Measurements from ENCODE around the gene HTR3D.
"Not testable (repeated sequence)": the region's sequence is repeated elsewhere in the genome, so short reads cannot be mapped to it uniquely, and the experiment has no call there.

HTR3D gene, protein sequence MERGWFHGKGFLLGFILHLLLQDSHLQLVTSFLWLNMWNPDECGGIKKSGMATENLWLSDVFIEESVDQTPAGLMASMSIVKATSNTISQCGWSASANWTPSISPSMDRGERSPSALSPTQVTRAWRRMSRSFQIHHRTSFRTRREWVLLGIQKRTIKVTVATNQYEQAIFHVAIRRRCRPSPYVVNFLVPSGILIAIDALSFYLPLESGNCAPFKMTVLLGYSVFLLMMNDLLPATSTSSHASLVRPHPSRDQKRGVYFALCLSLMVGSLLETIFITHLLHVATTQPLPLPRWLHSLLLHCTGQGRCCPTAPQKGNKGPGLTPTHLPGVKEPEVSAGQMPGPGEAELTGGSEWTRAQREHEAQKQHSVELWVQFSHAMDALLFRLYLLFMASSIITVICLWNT

DNA sequence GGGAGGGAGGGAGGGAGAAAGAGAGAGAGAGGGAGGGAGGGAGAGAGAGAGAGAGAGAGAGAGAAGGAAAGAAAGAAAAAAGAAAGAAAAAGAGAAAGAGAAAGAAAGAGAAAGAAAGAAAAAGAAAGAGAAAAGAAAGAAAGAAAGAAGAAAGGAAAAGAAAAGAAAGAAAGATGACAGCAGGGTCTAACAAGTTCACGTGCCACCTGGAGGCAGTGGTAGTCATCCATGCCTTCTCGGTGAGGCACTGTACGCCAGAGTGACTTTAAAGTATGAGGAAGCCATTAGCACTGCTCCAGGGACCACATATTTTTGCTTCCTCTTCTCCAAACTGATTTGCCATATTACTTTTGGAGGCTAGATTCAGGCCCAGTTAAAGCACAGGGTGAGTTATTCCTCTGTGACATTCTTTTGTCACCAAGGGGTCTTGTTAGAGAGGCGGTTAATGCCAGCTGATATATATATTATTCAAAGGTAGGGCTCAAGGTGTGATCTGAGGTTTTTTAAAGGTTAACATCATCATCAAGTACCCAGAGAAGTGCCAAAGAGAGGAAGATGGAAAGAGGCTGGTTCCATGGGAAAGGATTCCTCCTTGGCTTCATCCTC is at the start of gene HTR3D:
Gene HTR3D, plus strand, starts transcription at position 556 of the 606 bp plus-strand sequence. Its CDS starts 0 bp downstream, at position 556.
- DNase-seq, result peak; percentile 69

DNA sequence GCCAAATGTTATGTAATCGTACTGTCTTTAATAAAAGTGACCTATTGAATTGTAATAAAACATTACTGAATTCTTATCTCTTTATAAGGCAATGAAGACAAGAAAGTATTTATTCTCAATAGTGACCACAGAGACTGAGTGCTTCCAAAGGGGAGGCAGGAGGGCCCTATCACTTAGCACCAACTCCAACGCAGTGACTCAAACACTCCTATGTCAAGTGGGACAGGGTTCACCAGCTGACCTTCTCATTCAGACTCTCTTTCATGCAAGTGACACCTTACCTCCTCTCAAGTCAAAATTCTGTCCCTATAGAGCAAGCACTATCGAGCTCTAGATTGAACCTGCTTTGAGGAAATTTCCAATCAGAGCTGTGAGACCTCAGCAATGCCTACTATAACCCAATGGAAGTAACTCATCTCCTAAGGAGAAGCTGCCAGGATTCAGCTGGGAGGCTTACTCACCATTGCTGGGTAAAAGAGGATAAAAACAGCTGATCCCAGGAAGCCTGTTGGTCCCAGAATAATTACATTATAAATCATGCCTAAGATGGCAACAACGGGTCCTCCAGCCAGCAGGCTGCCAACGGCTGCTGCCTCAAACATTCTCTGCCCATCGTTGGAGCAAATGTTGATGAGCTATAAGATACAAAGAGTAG is 49.4 kb upstream of the HTR3D start:
- peak; percentile 58 for DNase-seq

DNA sequence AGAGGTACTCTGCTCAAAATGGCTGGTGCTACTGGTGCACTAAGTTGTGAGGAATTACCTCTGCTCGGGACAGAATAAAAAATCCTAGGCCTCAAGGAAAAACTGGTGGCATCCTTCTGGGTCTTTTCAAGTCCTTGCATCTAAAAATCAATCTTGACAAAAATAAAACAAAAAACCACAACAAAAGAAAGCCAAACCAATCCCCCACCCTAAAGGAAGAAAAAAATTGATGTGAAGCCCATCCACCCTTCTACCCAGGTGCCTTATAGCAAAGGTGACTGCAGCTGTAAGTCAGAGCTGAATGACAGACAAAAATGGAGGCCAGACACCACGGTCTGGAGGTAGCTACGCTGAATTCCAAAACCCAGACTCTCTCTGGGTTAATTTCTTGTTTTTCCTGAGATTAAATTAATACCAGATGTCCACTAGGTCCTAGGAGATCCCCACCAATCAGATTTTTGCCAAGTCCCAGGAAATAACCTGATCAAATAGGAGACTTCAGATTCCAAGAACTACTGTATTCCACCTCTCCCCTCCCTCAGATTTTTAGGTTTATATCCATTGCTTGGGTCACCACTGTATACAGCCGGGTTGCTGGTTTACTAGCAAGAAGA is 47.3 kb upstream of the HTR3D start:
- DNase-seq, result no peak

DNA sequence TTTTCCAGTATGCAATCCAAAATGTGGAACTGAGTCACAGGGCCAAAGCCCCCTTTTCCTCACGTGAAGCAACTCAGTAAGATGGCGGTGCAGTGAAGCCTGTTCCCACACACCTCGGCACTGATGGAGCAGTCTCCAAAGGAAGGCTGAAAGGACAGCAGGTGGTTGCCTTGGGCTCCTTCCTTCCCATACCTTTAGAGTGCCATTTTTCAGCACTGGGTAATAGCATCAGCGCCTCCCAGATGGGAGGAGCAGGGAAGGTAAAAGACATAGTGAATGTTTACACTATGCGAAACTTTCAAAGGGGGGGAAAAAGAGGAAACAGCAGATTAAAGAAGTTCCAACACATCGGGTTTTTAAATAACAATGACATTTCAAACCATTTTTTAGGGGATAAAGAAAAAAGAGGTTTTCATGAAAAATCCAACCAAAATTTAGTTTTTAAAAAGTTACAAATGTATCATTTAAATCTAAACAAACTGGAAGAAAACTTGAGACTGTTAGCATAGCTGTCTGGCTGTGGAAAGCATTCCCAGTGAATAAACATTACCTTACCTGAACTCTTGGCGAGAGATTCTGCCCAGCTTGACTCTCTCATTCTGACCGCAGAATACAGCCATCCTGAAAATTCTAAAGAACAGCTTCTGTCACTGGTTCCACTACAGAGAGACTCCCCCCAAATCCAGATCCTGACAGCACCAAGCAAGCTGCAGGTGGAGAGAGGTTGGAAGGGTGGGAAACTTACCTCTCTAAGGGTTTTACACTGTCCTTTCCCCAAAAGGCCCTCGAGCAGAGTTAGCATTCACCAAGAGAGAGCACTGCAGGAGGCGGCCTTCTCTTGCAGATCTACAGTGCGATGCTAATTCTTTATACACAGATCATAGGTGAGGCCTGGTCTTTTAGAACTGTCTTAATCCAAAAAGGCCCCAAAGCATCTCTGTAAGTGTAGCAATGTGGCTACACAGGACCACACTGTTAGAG is 46.5 kb upstream of the HTR3D start:
- DNase-seq, result no peak

DNA sequence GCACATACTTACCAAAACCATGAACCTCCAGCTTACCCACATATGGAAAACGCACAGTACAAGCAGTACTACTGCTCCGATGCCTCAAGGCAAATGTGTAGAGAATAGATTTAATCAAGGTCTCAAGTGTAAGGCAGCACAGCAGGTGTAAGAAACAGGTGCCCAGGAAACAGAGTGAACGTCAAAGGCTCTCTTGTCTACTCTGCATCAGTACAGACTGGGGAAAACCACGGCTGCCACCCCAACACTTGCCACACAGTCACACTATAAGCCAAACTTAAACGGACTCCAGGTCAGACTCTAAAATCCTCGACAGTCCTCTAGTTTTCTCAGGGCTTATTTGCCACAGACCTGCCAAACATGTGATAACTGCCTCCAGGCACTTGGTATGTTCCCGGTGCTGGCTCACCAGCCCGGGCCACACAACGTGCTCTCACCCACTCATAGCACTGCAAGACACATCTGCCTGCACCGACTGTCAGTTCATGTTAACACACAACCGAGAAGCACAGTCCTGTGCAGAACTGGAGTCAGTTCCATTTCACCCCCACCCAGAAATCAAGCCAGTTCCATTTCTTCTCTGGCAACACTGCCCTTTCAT is 44.4 kb upstream of the HTR3D start:
- DNase-seq, result no peak

DNA sequence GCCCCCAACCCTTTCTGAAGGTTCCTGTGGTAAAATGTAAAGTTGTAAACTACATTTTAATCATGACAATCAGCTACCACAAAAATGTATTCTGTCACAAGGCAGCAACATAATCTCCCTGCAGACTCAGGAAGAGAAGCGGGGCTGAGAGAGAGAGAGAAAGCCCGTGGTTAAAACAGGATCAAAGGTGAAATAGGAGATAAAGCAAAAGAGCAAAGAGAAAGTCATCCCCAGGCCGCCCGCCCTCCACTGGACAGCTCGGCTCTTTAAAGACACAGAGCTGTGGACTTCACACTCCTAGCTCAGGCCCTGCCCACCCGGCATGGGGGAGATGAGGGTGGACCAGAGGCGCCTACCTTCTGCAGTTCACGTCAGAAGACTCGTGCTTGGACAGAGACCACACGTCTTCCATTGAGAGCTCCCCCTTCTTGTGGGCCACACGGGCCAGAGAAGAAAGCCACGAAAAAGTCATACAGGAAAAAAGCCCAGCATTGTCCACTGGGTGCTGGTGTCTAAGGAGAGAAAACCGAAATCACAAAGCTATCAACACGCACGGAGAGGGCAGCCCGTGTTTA is 43.2 kb upstream of the HTR3D start:
- no peak for DNase-seq

DNA sequence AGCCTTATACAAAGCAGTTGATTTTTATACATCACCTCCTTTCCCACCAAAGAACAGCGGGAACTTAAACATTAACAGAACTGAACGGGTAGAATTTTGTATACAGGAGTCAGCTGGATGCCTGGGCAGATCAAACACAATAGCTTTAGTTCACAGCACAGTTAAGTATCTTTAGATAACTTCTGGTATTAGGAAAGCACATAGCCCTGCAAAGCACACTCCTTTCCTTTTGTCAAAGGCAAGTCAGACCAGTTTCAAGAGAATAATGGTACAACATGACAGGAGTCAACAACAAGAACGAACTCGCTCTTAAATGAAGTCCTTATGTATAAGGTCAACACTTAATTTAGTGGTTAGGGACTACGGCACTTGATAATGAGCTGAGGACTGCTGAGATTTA is 40.1 kb upstream of the HTR3D start:
- DNase-seq, result peak; percentile 20

DNA sequence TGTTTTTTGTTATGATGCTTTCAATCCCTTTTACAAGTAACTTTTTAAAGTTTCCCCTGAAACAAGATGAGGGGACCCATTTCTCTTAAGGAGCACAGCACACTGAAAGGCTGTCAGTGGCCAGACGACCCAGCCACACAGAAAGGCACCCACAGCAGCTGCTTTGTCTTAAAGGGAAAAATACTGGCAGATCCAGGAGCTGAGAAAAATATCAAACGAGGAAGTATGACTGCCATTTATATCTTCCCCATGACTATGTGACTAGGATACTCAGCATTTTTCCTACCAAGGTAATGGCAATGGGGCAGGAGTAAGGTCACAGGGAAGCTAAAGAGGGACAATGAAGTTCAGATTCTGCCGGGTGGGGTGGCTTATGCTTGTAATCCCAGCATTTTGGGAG is 29.8 kb upstream of the HTR3D start:
- no peak for DNase-seq

DNA sequence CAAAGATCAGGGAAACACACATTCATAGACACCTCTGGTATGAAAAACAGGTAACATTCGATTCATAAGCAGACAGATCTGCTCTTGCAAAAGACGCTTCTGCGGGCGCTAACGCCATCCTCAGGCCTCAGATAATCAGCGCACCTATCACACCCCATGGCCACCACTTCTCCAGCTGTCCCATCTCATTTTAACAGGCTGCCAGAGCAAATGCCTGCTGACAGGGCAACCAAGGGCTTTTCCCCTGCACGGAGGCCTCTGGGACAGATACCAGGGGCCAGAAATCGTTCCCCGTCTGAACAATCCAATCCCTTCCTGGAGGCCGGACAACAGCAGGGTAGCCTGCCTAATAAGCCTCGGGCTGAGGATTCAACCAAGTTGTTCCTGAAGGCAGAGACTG is 29.1 kb upstream of the HTR3D start:
- DNase-seq, result no peak

DNA sequence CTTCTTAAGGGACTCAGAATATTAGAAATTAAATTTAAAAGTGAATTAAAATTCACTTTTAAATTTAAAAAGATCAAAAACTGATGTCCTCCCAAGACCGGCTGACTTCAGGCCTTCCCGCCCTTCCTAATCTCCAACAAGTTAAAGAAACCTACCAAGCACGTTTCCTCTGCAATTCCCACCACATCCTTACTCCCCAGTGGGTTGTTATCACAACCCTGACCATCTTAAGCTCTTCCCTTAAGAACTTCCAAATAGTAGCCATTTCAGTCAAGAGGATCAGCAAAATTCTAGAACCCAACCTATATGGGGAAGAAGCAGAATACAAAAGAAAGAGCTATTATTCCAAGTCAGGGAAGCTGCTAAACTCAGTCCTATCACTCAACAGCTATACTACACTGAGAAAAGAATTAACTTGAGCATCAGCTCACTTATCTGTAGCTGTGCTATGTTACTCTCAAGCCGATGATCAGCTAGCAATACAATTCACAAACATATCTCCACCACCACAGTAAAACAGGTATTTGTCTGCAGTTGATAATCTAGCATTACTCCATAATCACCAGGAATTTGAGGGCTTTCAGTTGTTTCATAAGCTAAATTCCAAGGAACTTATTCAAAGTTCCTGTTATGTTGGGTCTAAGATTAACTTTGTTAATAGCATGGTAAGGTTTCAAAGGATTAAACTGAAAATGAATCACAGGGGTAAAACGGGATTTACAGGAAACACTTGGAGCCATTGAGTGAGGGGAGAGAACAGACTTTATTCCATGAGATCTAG is 28.2 kb upstream of the HTR3D start:
- no peak for DNase-seq

DNA sequence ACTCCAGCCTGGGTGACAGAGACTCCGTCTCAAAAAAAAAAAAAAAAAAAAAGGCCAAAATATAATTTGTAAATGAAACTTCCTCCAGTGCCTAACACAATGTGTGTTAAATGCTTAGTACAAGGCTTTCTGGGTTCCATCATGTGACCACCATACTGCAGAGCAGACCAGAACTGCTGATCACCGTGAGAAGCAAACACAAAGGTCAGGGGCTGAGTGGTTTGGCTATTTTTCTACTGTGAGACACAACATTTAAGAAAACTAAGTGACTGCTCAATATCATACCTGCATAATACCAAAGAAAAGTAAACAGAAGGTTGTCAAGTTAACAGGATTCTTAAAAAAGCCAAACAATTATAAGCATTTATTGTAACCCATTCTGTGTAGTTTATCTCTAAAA is 27.1 kb upstream of the HTR3D start:
- DNase-seq, result no peak

DNA sequence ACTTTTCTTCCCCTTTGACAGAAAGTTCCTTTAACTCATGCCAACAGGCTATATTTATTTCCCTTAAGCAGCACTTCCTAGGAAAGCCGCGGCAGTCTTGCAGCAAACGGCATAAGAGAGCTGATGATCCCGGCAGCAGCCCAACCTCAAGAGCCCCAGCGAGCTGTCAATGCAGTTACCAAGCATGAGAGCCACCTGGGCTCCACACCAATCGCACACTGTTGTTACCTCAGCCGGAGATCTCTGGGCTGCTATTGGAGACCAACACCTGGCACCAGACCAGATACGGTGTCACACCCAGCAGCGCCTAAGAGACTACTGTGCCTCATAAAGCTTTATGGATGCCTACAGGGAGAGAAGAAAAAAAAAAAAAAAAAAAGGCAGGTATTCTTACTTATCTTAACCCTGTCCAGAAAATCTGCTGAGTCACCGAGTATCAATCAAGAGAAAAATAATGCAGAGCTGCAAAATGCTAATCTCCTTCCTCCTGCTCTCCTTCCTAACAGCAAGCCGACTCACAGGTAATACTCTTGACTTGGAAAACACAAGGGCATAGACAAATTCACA is 25.5 kb upstream of the HTR3D start:
- DNase-seq, result peak; percentile 94

DNA sequence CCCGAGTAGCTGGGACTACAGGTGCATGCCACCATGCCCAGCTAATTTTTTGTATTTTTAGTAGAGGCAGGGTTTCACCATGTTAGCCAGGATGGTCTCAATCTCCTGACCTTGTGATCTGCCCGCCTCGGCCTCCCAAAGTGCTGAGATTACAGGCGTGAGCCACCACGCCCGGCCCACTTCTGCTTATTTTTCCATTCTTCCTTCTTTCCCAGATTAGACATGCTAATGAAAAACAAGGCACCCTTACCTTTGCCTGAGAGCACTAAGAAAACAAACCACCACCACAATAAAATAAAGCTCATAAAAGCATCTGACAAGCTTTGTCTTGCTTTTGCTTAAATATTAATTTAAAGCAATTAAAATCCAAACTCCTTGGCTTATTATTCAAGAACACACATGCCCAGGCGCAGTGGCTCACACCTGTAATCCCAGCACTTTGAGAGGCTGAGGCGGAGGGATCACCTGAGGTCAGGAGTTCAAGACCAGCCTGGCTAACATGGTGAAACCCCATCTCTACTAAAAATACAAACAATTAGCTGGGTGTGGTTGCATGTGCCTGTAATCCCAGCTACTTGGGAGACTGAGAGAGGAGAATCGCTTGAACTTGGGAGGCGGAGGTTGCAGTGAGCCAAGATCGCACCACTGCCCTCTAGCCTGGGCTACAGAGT is 24.3 kb upstream of the HTR3D start:
- not testable (repeated sequence) for DNase-seq

DNA sequence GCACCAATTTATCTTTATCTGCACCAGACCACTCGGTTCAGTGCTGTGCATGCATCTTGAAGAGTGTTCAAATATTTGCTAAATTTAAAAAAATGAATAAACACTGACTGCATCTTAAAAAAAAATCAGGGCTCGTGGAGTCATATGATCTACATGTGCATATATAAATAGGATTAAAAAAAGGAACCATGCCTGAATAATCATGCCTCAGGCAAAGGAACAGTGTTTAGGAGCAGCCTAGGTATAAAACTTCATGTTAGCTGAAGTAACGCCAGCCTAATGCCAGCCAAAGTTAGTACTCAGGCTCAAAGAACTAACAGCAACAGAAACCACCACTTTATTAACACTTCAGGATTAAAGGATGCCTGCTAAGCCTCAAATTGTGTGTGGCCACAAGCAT is 23.4 kb upstream of the HTR3D start:
- DNase-seq, result no peak

DNA sequence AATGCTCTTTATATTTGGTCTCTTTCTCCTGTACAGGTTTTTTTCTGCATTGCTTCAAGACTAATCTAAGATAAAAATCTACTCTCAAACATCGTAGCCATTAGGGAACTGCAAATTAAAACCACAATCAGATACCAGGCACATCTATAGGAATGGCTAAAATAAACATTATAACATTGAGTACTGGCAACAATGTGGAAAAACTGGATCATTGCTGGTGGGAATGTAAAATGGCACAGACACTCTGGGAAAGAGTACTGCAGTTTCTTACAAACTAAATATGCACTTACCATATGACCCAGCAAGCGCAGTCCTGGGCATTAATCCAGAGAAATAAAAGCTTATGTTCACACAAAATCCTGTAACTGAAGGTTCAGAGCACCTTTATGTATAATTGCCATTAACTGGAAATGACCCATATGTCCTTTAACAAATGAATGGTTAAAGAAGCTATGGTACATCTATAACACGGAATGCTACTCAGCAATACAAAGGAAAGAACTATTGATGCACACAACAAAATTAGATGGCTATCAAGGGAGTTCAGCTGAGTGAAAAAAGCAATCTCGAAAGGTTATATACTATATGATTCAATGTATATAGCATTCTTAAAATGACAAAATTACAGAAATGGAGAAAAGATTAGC is 20.2 kb upstream of the HTR3D start:
- no peak for DNase-seq

DNA sequence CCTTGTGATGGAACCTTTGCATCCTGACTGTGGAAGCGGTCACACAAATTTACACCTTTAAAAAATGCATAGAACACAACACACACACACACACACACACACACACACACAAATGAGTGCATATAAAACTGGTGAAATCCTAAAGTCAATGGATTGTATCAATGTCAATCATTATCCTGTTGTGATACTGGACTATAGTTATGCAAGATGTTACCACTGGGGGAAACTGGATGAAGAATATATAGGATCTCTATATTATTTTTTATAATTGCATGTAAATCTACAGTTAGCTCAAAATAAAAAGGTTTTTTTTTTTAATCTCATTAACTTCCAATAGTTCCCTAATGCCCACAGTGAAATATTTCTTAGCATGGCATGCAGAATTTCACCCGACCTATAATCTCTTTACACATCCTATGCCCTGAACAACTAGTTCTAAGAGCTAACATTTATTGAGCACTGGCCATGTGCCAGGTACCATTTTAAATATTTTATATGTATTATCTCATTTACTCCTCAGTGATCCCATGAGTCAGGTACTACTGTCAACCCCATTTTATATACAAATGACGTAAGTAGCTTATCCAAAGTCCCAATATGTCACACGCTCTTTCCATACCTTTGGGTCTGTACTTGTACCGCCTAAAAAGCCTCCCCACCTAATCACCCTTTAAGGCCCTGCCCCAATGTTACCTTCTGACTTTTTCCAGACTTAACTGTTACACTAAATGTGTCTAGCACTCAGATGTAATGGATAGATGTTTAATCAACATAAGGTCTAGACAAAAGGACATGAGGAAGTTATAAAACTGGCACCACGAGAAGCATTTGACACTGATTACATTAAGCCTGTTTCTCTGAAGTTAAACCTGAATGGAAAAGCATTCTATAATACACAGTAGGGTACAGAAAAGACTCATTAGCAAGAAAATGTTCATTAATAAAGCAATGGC is 19.3 kb upstream of the HTR3D start:
- no peak for DNase-seq

DNA sequence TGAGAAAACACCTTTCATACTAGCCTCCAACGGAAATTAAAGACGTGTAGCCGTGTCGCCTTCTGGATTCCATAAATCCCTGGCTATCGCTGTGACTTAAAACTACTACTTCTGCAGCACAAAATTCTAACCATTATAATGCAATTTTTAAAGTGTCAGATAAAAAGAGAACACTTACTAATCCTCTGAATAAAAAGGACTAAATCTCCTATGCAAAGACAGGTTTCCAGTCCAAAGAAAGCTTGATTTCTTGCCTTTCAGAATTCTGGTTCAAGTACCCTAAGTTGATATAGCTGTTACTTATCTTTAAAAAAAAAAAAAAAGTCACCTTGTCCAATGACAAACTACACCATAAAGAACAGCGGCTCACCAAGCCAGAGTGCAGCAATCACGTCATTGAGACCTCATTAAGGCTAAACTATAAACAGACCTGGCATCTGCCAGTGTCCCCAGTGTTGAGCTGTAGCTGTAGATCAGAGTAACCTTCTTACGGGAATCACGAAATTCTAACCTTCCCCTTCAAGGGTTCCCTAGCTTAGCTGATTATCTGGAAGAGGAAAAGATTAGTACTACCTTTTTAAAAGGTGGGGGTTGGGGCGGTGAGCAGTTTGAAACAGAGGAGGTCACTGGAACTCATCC is 16.0 kb upstream of the HTR3D start:
- DNase-seq, result no peak

DNA sequence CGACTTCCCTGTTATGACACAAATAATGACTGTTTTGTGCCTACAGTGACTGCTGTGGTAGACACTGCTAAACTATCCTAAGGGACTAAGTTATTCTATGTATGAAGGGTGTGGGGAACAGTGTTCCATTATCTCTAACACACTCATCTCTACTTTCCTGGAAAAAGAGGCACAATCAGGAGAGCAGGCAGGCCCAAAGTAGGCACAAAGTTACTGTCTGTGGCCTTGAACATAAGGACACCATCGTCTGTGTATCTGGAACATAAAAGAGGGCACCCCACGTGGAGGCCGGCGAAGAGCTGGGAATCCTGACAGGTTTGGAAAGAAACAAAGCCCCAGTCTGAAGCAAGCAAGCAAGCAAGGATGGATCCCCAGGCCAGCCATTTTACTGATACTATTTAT is 15.4 kb upstream of the HTR3D start:
- DNase-seq, result no peak
